HG03060 (cell line): ENCODE measurements around the gene HTR5A.
A peak's percentile ranks its signal among the peaks of the same experiment; 100 is the strongest.
"Not testable (repeated sequence)": the region's sequence is repeated elsewhere in the genome, so short reads cannot be mapped to it uniquely, and the experiment has no call there.

ENCODE experiments used
- ATAC-seq: cut with Tn5 transposase; IDR thresholded peaks from one replicate; pipeline ENCODE4 v1.9.1; 2021; ENCODE audit warnings: low read depth, moderate number of reproducible peaks; ENCODE audit not compliant: unreplicated experiment

The HTR5A gene

GRCh38 chr7:155069992-155070751, at the start of gene HTR5A:
Gene HTR5A, plus strand, starts transcription at chr7:155070324. Its CDS starts 576 bp downstream, at chr7:155070900.
- ATAC-seq = peak; percentile 88

- no peak for ATAC-seq
These were observed 49.1 kb upstream of the HTR5A start for GRCh38 chr7:155020996-155021395.

GRCh38 chr7:155021699-155022145, 48.4 kb upstream of the HTR5A start:
- no peak for ATAC-seq

- ATAC-seq = no peak
These were observed 42.2 kb upstream of the HTR5A start for GRCh38 chr7:155027879-155028278.

- no peak for ATAC-seq
These were observed 37.1 kb upstream of the HTR5A start for GRCh38 chr7:155032978-155033377.

- ATAC-seq = not testable (repeated sequence)
These were observed 35.6 kb upstream of the HTR5A start for GRCh38 chr7:155034495-155034894.

GRCh38 chr7:155038335-155038734, 31.8 kb upstream of the HTR5A start:
- ATAC-seq = no peak

GRCh38 chr7:155043756-155044155, 26.4 kb upstream of the HTR5A start:
- ATAC-seq = no peak

GRCh38 chr7:155048006-155048405, 22.1 kb upstream of the HTR5A start:
- no peak for ATAC-seq

- ATAC-seq = no peak
These were observed 18.8 kb upstream of the HTR5A start for GRCh38 chr7:155051355-155051754.

- ATAC-seq = no peak
These were observed 17.1 kb upstream of the HTR5A start for GRCh38 chr7:155053002-155053401.

- ATAC-seq = no peak
These were observed 15.4 kb upstream of the HTR5A start for GRCh38 chr7:155054761-155055160.

- ATAC-seq = no peak
These were observed 13.0 kb upstream of the HTR5A start for GRCh38 chr7:155057076-155057475.

GRCh38 chr7:155058896-155059295, 11.2 kb upstream of the HTR5A start:
- no peak for ATAC-seq

- no peak for ATAC-seq
These were observed 10.4 kb upstream of the HTR5A start for GRCh38 chr7:155059703-155060102.

GRCh38 chr7:155062411-155062810, 7.7 kb upstream of the HTR5A start:
- ATAC-seq = no peak

GRCh38 chr7:155064186-155064585, 5.9 kb upstream of the HTR5A start:
- ATAC-seq = no peak

GRCh38 chr7:155066417-155066950, 3.6 kb upstream of the HTR5A start:
- no peak for ATAC-seq

- ATAC-seq = no peak
These were observed 1.1 kb downstream of the HTR5A start for GRCh38 chr7:155071121-155071651.

- ATAC-seq = no peak
These were observed 1.9 kb downstream of the HTR5A start for GRCh38 chr7:155071916-155072571.

GRCh38 chr7:155073922-155074321, 3.8 kb downstream of the HTR5A start:
- no peak for ATAC-seq
